ENCODE data around the gene GREB1L.

The GREB1L gene

GRCh38 chr18:21507913-21508701, 266.1 kb downstream of the GREB1L start:
- no peak for TF ChIP-seq ZNF274 (IDR thresholded peaks at IDR 0.05; ENCODE audit: low read depth, low read length)
- H3K4me3 ChIP-seq (ENCODE audit: low read length): no peak overlapping the region

- no peak for TF ChIP-seq ZNF274 (IDR thresholded peaks at IDR 0.05; ENCODE audit: low read depth, low read length)
- no peak overlapping the region for H3K4me3 ChIP-seq (ENCODE audit: low read length)
Observed at GRCh38 chr18:21509062-21509461, 267.0 kb downstream of the GREB1L start.

- H3K4me3 ChIP-seq (ENCODE audit: low read length): no peak overlapping the region
- no peak for TF ChIP-seq ZNF274 (IDR thresholded peaks at IDR 0.05; ENCODE audit: low read depth, low read length)
Observed at GRCh38 chr18:21513292-21513691, 271.3 kb downstream of the GREB1L start.

GRCh38 chr18:21513741-21514140, 271.7 kb downstream of the GREB1L start:
- no peak for TF ChIP-seq ZNF274 (IDR thresholded peaks at IDR 0.05; ENCODE audit: low read depth, low read length)

GRCh38 chr18:21522530-21522929, 280.5 kb downstream of the GREB1L start:
- no peak overlapping the region for H3K4me3 ChIP-seq (ENCODE audit: low read length)
- TF ChIP-seq ZNF274 (IDR thresholded peaks at IDR 0.05; ENCODE audit: low read depth, low read length): no peak

More at GRCh38 chr18:21513741-21514140, 271.7 kb downstream of the GREB1L start:
- no peak overlapping the region for H3K4me3 ChIP-seq (ENCODE audit: low read length)

- no peak for TF ChIP-seq ZNF274 (IDR thresholded peaks at IDR 0.05; ENCODE audit: low read depth, low read length)
- H3K4me3 ChIP-seq (ENCODE audit: low read length): no peak overlapping the region
Observed at GRCh38 chr18:21525916-21526315, 283.9 kb downstream of the GREB1L start.

- H3K4me3 ChIP-seq (ENCODE audit: low read length): no peak overlapping the region
- TF ChIP-seq ZNF274 (IDR thresholded peaks at IDR 0.05; ENCODE audit: low read depth, low read length): no peak
Observed at GRCh38 chr18:21526463-21526862, 284.4 kb downstream of the GREB1L start.

DNA sequence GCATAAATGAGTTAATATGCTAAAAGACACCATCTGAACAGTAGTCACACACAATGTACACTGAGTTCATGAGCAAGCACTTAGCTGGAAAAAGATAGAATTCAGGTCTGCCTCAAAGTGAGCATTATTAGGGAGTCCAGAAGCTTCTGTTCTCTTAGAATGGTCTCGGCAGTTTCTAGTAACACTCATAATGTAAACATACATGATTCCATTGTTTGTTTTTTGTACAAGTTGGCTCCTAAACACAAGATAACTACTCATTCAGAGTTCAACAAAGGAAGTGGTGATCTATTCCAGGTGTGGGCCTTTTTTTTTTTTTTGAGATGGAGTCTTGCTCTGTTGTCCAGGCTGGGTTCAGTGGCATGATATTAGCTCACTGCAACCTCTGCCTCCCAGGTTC, 292.3 kb downstream of the GREB1L start:
- no peak overlapping the region for H3K4me3 ChIP-seq (ENCODE audit: low read length)
- no peak for TF ChIP-seq ZNF274 (IDR thresholded peaks at IDR 0.05; ENCODE audit: low read depth, low read length)

GRCh38 chr18:21538230-21538629, 296.2 kb downstream of the GREB1L start:
- TF ChIP-seq ZNF274 (IDR thresholded peaks at IDR 0.05; ENCODE audit: low read depth, low read length): no peak

DNA sequence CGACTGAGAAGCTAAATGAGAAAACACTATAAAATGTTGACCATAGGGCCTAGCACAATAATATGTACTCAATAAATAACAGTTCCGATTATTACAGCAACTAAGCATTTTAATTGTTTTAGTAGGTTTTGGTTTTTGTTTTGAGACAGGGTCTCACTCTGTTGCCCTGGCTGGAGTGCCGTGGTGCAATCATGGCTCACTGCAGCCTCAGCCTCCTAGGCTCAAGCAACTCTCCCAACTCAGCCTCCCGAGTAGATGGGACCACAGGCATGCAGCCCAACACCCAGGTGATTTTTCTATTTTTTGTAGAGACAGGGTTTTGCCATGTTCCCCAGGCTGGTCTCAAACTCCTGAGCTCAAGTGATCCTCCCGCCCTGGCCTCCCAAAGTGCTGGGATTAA, 304.4 kb downstream of the GREB1L start:
- no peak overlapping the region for H3K4me3 ChIP-seq (ENCODE audit: low read length)
- TF ChIP-seq ZNF274 (IDR thresholded peaks at IDR 0.05; ENCODE audit: low read depth, low read length): no peak

More at GRCh38 chr18:21538230-21538629, 296.2 kb downstream of the GREB1L start:
- H3K4me3 ChIP-seq (ENCODE audit: low read length): no peak overlapping the region

- no peak overlapping the region for H3K4me3 ChIP-seq (ENCODE audit: low read length)
- TF ChIP-seq ZNF274 (IDR thresholded peaks at IDR 0.05; ENCODE audit: low read depth, low read length): no peak
Observed at GRCh38 chr18:21548647-21549046, 306.6 kb downstream of the GREB1L start.

DNA sequence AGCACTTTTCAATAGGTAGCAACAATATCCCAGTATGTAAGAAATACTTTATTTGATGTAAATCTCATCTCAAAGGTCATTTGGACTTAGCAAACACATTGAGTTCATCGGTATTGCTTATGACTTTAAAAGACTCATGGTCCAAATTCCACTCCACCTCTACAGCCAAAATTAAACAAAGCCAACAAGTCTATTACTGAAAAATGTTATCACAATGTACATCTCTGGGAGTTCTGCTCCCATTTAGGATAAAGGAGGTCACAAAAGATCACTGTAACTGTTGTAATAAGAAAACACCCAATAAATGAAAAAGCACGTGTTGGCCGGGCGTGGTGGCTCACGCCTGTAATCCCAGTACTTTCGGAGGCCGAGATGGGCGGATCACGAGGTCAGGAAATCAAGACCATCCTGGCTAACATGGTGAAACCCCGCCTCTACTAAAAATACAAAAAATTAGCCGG, 308.5 kb downstream of the GREB1L start:
- H3K4me3 ChIP-seq (ENCODE audit: low read length): no peak overlapping the region
- TF ChIP-seq ZNF274 (IDR thresholded peaks at IDR 0.05; ENCODE audit: low read depth, low read length): no peak

DNA sequence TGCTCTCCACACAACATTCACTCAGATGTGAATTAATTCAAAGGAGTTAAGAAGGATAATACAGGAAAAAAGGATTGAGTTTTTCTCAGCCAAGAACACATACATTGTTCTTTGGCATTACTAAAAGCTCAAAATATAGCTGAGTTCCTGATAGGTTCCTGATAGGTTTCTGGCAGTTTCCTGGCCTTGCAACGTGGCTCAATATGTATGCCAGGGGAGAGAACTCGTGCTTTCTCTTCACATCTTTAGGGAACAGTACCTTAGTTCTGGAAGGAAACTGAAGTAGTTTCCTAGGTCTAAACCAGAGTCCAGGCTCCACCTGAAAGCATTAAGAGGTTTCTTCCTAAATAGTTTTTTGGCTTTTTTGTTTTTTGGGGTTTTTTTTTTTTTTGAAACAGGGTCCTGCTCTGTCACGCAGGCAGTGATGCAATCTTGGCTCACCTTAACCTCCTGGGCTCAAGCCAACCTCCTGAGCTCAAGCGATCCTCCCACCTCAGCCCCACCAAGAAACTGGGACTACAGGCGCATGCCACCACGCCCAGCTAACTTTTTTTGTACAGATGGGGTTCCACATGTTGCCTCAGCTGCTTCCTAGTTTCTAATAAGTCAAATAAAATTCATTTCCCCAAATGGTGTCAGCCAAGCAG, 315.7 kb downstream of the GREB1L start:
- no peak overlapping the region for H3K4me3 ChIP-seq (ENCODE audit: low read length)
- TF ChIP-seq ZNF274 (IDR thresholded peaks at IDR 0.05; ENCODE audit: low read depth, low read length): no peak

DNA sequence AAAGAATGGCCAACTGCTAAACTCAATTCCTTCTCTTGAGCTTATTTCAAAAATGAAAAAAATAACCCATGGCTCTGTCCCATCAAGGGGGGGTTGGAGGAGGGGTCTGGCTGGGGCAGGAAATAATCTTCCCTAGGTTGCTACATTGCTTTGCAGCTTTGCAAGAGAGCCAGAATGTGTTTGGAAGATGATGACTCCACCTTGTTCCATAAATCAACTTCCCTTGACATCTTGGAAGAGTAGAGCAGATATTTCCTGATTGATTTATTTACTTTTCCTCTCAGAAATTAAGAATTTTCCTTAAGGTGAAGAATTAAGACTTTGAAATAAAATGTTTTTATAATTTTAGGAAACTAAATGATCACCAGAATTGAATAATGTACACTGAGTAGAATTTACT, 317.2 kb downstream of the GREB1L start:
- TF ChIP-seq ZNF274 (IDR thresholded peaks at IDR 0.05; ENCODE audit: low read depth, low read length): no peak

DNA sequence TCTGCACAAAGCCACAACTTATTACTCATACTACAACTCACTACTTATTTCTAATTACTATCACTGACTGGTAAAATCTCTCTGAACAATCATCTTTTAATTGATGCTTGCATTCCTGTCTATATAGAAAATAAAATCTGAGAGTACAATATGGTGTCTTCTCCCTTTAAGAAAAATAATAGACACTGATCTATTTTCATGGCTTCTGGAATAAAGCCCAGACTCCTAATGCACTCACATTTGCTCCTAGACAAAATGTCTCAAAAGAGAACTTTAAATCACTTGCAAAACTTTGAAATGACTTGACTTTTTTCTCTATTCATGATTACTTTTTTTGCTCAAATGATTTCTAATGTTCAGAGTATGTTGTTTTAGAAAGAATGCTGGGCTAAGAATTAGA, 329.7 kb downstream of the GREB1L start:
- no peak overlapping the region for H3K4me3 ChIP-seq (ENCODE audit: low read length)
- TF ChIP-seq ZNF274 (IDR thresholded peaks at IDR 0.05; ENCODE audit: low read depth, low read length): no peak

More for the DNA sequence above, 317.2 kb downstream of the GREB1L start:
- no peak overlapping the region for H3K4me3 ChIP-seq (ENCODE audit: low read length)

All from GM08714 (cell line).